Measurements from ENCODE around the gene MAN1A2. TPM values are rescaled to one million over a fixed set of nuclear protein-coding genes. Genes with fewer than 3 reads are reported as not detected.

MAN1A2 gene
- total RNA-seq, 1 donor from 2014 or later, result 43.5 TPM

- no peak for FAIRE-seq
- Mint-ChIP-seq H3K27ac (ENCODE audit: unreplicated experiment) (no peak overlapping the region), H3K4me1 (ENCODE audit: low read depth, unreplicated experiment) (peaks cover 3% of the 10 kb centered on the region), H3K4me3 (ENCODE audit: unreplicated experiment) (no peak overlapping the region), H3K27me3 (ENCODE audit: low read depth, unreplicated experiment) (no peaks in the 10 kb centered on the region), H3K36me3 (ENCODE audit: low read depth, unreplicated experiment) (peaks cover 2% of the 10 kb centered on the region), H3K9me3 (ENCODE audit: unreplicated experiment) (peaks cover 10% of the 10 kb centered on the region)
- Histone ChIP-seq H3K27me3 (ENCODE audit: insufficient read depth, low read length) (no peaks in the 10 kb centered on the region), H3K4me3 (ENCODE audit: insufficient read depth, low read depth, low read length) (no peak overlapping the region), H3K36me3 (ENCODE audit: insufficient read depth, low read length) (no peaks in the 10 kb centered on the region), H4K20me1 (ENCODE audit: insufficient read depth, low read length) (peaks cover 69% of the 10 kb centered on the region), H3K79me2 (ENCODE audit: insufficient read depth, low read length) (peaks cover 92% of the 10 kb centered on the region), H3K9ac (ENCODE audit: low read length) (no peak overlapping the region), H3K27ac (ENCODE audit: low read depth, low read length) (no peak overlapping the region), H3K9me3 (ENCODE audit: insufficient read depth, low read depth, low read length) (no peaks in the 10 kb centered on the region), H2AFZ (ENCODE audit: low read depth, low read length) (no peak overlapping the region), H3K4me1 (ENCODE audit: insufficient read depth, low read length) (no peaks in the 10 kb centered on the region), H3K4me2 (ENCODE audit: low read length) (no peak overlapping the region)
- no peak for DNase-seq (ENCODE audit: low read depth)
- TF ChIP-seq CTCF (IDR thresholded peaks at IDR 0.05; ENCODE audit: insufficient read depth, low read depth, low read length), result no peak
- TF ChIP-seq EZH2 (IDR thresholded peaks at IDR 0.05; ENCODE audit: insufficient read depth, low read length), result no peak
Measured at GRCh38 chr1:117387060-117387633, 19.9 kb downstream of the MAN1A2 start.

DNA sequence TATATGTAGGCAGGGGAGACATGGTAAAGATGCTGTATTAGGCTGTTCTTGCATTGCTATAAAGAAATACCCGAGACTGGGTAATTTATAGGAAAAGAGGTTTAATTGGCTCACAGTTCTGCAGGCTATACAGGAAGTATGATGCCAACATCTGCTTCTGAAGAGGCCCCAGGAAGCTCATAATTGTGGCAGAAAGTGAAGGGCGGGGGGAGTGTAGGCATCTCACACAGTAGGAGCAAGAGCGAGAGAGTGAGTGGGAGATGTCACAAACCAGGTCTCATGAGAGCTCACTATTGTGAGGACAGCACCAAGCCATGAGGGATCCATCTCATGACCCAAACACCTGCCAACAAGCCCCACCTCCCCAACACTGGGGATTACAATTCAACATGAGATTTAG lies 21.1 kb downstream of the MAN1A2 start:
- H3K4me3 Mint-ChIP-seq (ENCODE audit: unreplicated experiment), result no peak overlapping the region
- no peaks in the 10 kb centered on the region for H3K36me3 Mint-ChIP-seq (ENCODE audit: low read depth, unreplicated experiment)
- Histone ChIP-seq H3K4me3 (ENCODE audit: insufficient read depth, low read depth, low read length) (no peak overlapping the region), H3K4me1 (ENCODE audit: insufficient read depth, low read length) (no peaks in the 10 kb centered on the region), H3K27me3 (ENCODE audit: insufficient read depth, low read length) (no peaks in the 10 kb centered on the region), H3K4me2 (ENCODE audit: low read length) (no peak overlapping the region), H4K20me1 (ENCODE audit: insufficient read depth, low read length) (peaks cover 76% of the 10 kb centered on the region), H3K9me3 (ENCODE audit: insufficient read depth, low read depth, low read length) (no peaks in the 10 kb centered on the region), H3K27ac (ENCODE audit: low read depth, low read length) (no peak overlapping the region), H3K9ac (ENCODE audit: low read length) (no peak overlapping the region), H2AFZ (ENCODE audit: low read depth, low read length) (no peak overlapping the region), H3K79me2 (ENCODE audit: insufficient read depth, low read length) (peaks cover 96% of the 10 kb centered on the region), H3K36me3 (ENCODE audit: insufficient read depth, low read length) (no peaks in the 10 kb centered on the region)
- peaks cover 6% of the 10 kb centered on the region for H3K9me3 Mint-ChIP-seq (ENCODE audit: unreplicated experiment)
- no peak overlapping the region for H3K27ac Mint-ChIP-seq (ENCODE audit: unreplicated experiment)
- FAIRE-seq, result no peak
- TF ChIP-seq CTCF (IDR thresholded peaks at IDR 0.05; ENCODE audit: insufficient read depth, low read depth, low read length) (no peak), EZH2 (IDR thresholded peaks at IDR 0.05; ENCODE audit: insufficient read depth, low read length) (no peak)
- H3K27me3 Mint-ChIP-seq (ENCODE audit: low read depth, unreplicated experiment), result no peaks in the 10 kb centered on the region
- H3K4me1 Mint-ChIP-seq (ENCODE audit: low read depth, unreplicated experiment), result peaks cover 5% of the 10 kb centered on the region
- DNase-seq (ENCODE audit: low read depth), result no peak

DNA sequence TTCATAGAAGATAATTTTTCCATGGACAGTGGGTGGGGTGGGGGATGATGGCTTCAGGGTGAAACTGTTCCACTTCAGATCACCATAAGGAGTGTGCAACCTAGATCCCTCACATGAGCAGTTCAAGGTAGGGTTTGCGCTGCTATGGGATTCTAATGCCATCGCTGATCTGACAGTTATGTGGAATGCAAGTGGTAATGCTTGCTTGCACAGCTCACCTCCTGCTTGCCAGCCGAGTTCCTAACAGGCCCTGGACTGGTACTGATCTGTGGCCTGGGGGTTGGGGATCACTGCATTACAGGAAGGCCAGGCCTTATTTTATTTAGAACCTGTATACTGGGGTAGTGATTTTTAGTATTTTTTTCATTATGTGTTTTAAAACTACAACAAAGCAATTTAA lies 22.0 kb downstream of the MAN1A2 start:
- Histone ChIP-seq H3K4me2 (ENCODE audit: low read length) (no peak overlapping the region), H3K9me3 (ENCODE audit: insufficient read depth, low read depth, low read length) (no peaks in the 10 kb centered on the region), H3K4me3 (ENCODE audit: insufficient read depth, low read depth, low read length) (no peak overlapping the region), H3K36me3 (ENCODE audit: insufficient read depth, low read length) (no peaks in the 10 kb centered on the region), H2AFZ (ENCODE audit: low read depth, low read length) (no peak overlapping the region), H4K20me1 (ENCODE audit: insufficient read depth, low read length) (peaks cover 82% of the 10 kb centered on the region), H3K27me3 (ENCODE audit: insufficient read depth, low read length) (no peaks in the 10 kb centered on the region), H3K9ac (ENCODE audit: low read length) (no peak overlapping the region), H3K4me1 (ENCODE audit: insufficient read depth, low read length) (no peaks in the 10 kb centered on the region), H3K79me2 (ENCODE audit: insufficient read depth, low read length) (peaks cover 93% of the 10 kb centered on the region), H3K27ac (ENCODE audit: low read depth, low read length) (no peak overlapping the region)
- Mint-ChIP-seq H3K4me1 (ENCODE audit: low read depth, unreplicated experiment) (peaks cover 5% of the 10 kb centered on the region), H3K36me3 (ENCODE audit: low read depth, unreplicated experiment) (no peaks in the 10 kb centered on the region), H3K27me3 (ENCODE audit: low read depth, unreplicated experiment) (no peaks in the 10 kb centered on the region), H3K9me3 (ENCODE audit: unreplicated experiment) (no peaks in the 10 kb centered on the region), H3K27ac (ENCODE audit: unreplicated experiment) (no peak overlapping the region), H3K4me3 (ENCODE audit: unreplicated experiment) (no peak overlapping the region)
- DNase-seq (ENCODE audit: low read depth) (no peak), FAIRE-seq (no peak)
- no peak for TF ChIP-seq EZH2 (IDR thresholded peaks at IDR 0.05; ENCODE audit: insufficient read depth, low read length)
- no peak for TF ChIP-seq CTCF (IDR thresholded peaks at IDR 0.05; ENCODE audit: insufficient read depth, low read depth, low read length)
